Measurements from ENCODE around the gene GBA3. TPM values are rescaled to one million over a fixed set of nuclear protein-coding genes. Genes with fewer than 3 reads are reported as not detected.

Gene GBA3
- total RNA-seq, 1 experiment from 2014 or later = not detected

GRCh38 chr4:22721204-22721603 lies 28.5 kb downstream of the GBA3 start:
- Mint-ChIP-seq H3K27ac (no peak overlapping the region), H3K4me1 (peaks cover 0 to 5% of the 10 kb centered on the region in 2 experiments; a peak in 1 of 4 replicates), H3K9me3 (peaks cover 2 to 5% of the 10 kb centered on the region in 2 experiments; a peak in 1 of 5 replicates), H3K4me3 (no peak overlapping the region), H3K27me3 (ENCODE audit: low read depth) (no peaks in the 10 kb centered on the region), H3K36me3 (ENCODE audit: insufficient read depth in 1 of 3, low read depth in 3 of 3) (no peaks in the 10 kb centered on the region)
- no peaks in the 10 kb centered on the region for H4K20me1 ChIP-seq (ENCODE audit: control insufficient read depth, insufficient read depth, insufficient read length)
- no peak overlapping the region for H3K4me2 ChIP-seq (ENCODE audit: insufficient read depth, insufficient read length, low read length)
- H3K27me3 ChIP-seq (ENCODE audit: insufficient read depth, low read length) = no peaks in the 10 kb centered on the region
- H4K91ac ChIP-seq (ENCODE audit: insufficient read length, low read depth, low read length) = no peak overlapping the region
- no peak overlapping the region for H2AFZ ChIP-seq (ENCODE audit: low read length)
- H2BK12ac ChIP-seq (ENCODE audit: insufficient read length, low read depth, low read length) = no peak overlapping the region
- no peaks in the 10 kb centered on the region for H3K79me2 ChIP-seq (ENCODE audit: insufficient read depth, low read length)
- no peak overlapping the region for H4K5ac ChIP-seq (ENCODE audit: insufficient read length, low read depth, low read length)
- no peak overlapping the region for H3K23ac ChIP-seq (ENCODE audit: insufficient read length, low read depth, low read length)
- no peak overlapping the region for H3K14ac ChIP-seq (ENCODE audit: insufficient read depth, low read length)
- H3K9ac ChIP-seq (ENCODE audit: extremely low read depth, insufficient read length, low read length) = no peak overlapping the region
- no peak overlapping the region for H2BK15ac ChIP-seq (ENCODE audit: low read depth, low read length)
- no peak overlapping the region for H3T11ph ChIP-seq (ENCODE audit: low read length)
- H3K4ac ChIP-seq (ENCODE audit: low read depth, low read length) = no peak overlapping the region
- H2AK5ac ChIP-seq (ENCODE audit: insufficient read length, low read length) = no peak overlapping the region
- H2BK120ac ChIP-seq (ENCODE audit: low read depth, low read length, poor library complexity, severe bottlenecking) = no peak overlapping the region
- no peak overlapping the region for H3K27ac ChIP-seq (ENCODE audit: insufficient read length, low read depth, low read length)
- H2BK20ac ChIP-seq (ENCODE audit: low read depth, low read length, poor library complexity, severe bottlenecking) = no peak overlapping the region
- H2BK5ac ChIP-seq (ENCODE audit: insufficient read length, low read length) = no peak overlapping the region
- no peak for DNase-seq
- no peaks in the 10 kb centered on the region for H3K23me2 ChIP-seq (ENCODE audit: insufficient read length, low read depth, low read length, poor library complexity, severe bottlenecking)
- WGBS (ENCODE audit: extremely low coverage, insufficient read length, low lambda C conversion rate) = no CpG with 5 or more reads among the region's 1 CpG
- no peak overlapping the region for H4K8ac ChIP-seq (replicated peaks; ENCODE audit: insufficient read length, low read depth, low read length)
- no peak for TF ChIP-seq CTCF (conservative IDR thresholded peaks at IDR 0.05)
- H3K4me1 ChIP-seq (ENCODE audit: insufficient read depth, low read length) = no peaks in the 10 kb centered on the region
- H3K56ac ChIP-seq (ENCODE audit: insufficient read length, low read depth, low read length) = no peak overlapping the region
- no peak overlapping the region for H3K18ac ChIP-seq (ENCODE audit: insufficient read length, low read depth, low read length)
- H3K79me1 ChIP-seq (ENCODE audit: insufficient read depth, low read depth, low read length, poor library complexity, severe bottlenecking) = no peaks in the 10 kb centered on the region
- H3K9me3 ChIP-seq (ENCODE audit: control insufficient read depth, low read depth, low read length) = no peaks in the 10 kb centered on the region
